DOHH2 (cell line): ENCODE data around the gene EPS15.

Experiments
- H3F3A ChIP-seq: fragments of 200-600 bp; sonication (generic), shearing (Covaris generic); 2 replicates; pipeline ENCODE4 v1.6.0; 2016; ENCODE audit warnings: antibody characterized with exemption, mild to moderate bottlenecking; ENCODE audit not compliant: control insufficient read depth, insufficient read depth
- H3K27ac ChIP-seq: fragments of 200-600 bp; sonication (generic); 2 replicates; pipeline ENCODE4 v1.5.1; 2014; ENCODE audit warnings: low read depth, mild to moderate bottlenecking, low read length, moderate library complexity
- H3K27me3 ChIP-seq: fragments of 200-600 bp; sonication (generic); 2 replicates; pipeline ENCODE4 v1.6.1; 2014; ENCODE audit warnings: mild to moderate bottlenecking, low read length, mixed read lengths; ENCODE audit not compliant: control insufficient read depth
- H3K36me3 ChIP-seq: fragments of 200-600 bp; sonication (generic); 2 replicates; pipeline ENCODE4 v1.6.1; 2014; ENCODE audit warnings: mild to moderate bottlenecking, low read length, moderate library complexity, mixed read lengths; ENCODE audit not compliant: control insufficient read depth
- H3K4me1 ChIP-seq: fragments of 200-600 bp; sonication (generic); 2 replicates; pipeline ENCODE4 v1.6.1; 2014; ENCODE audit warnings: mild to moderate bottlenecking, low read length, mixed read lengths; ENCODE audit not compliant: control insufficient read depth
- H3K4me2 ChIP-seq: fragments of 200-600 bp; sonication (generic); 2 replicates; pipeline ENCODE4 v1.6.0; 2014; ENCODE audit warnings: mild to moderate bottlenecking, low read length, moderate library complexity
- H3K4me3 ChIP-seq: fragments of 200-600 bp; sonication (generic); 2 replicates; pipeline ENCODE4 v1.5.1; 2014; ENCODE audit warnings: mild to moderate bottlenecking, low read length, mixed read lengths
- H3K79me2 ChIP-seq: fragments of 200-600 bp; sonication (generic); 2 replicates; pipeline ENCODE4 v1.6.1; 2014; ENCODE audit warnings: mild to moderate bottlenecking, low read length, mixed read lengths; ENCODE audit not compliant: control insufficient read depth
- H3K9me2 ChIP-seq: fragments of 200-600 bp; sonication (generic); replicated peaks from 2 replicates; pipeline ENCODE4 v1.6.1; 2014; ENCODE audit warnings: mild to moderate bottlenecking, low read length, mixed read lengths; ENCODE audit not compliant: control insufficient read depth
- H3K9me3 ChIP-seq: fragments of 200-600 bp; sonication (generic); 2 replicates; pipeline ENCODE4 v1.6.1; 2014; ENCODE audit warnings: antibody characterized with exemption, low read length, mixed read lengths; ENCODE audit not compliant: control insufficient read depth, insufficient read depth
- H4K20me1 ChIP-seq: fragments of 200-600 bp; sonication (generic); 2 replicates; pipeline ENCODE4 v1.6.0; 2014; ENCODE audit warnings: low read depth, mild to moderate bottlenecking, antibody characterized with exemption, low read length, moderate library complexity; ENCODE audit not compliant: control insufficient read depth, insufficient read depth
- EZH2phosphoT487 ChIP-seq: fragments of 200-600 bp; sonication (generic); IDR thresholded peaks from 2 replicates; pipeline ENCODE4 v1.6.1; 2017; ENCODE audit warnings: borderline replicate concordance, mild to moderate bottlenecking, antibody characterized with exemption, low read length, moderate library complexity, mixed read lengths
- TF ChIP-seq, protein P1 (sequence below): fragments of 200-600 bp; sonication (generic); IDR thresholded peaks from one replicate; pipeline ENCODE4 v1.5.1; 2014; ENCODE audit warnings: antibody characterized with exemption, mild to moderate bottlenecking, low read depth, low read length; ENCODE audit not compliant: poor library complexity, severe bottlenecking

Gene EPS15

DNA sequence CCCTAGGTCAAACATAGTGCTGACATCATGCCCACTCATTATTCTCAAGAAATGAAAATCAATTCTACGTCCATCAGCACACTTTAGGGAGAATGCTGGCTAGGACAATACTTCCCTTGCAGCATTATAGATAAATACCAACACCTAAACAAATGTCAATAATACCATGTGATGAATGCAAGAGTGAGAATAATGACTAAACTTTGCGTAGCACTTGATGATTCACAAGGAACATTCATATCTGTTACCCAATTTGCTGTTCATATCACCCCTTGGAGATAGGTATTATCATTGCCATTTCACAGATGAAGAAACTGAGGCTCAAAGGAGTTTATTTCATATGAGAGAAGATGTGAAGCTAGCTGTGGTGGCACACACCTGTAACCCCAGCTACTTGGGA lies 24.8 kb upstream of the EPS15 start:
- no peaks in the 10 kb centered on the region for H4K20me1 ChIP-seq
- H3K27me3 ChIP-seq: no peaks in the 10 kb centered on the region
- no peak overlapping the region for H3K4me2 ChIP-seq
- no peak overlapping the region for H3K27ac ChIP-seq
- H3K36me3 ChIP-seq: peaks cover 4% of the 10 kb centered on the region; the same call in 1 of the 2 replicates
- H3K4me3 ChIP-seq: no peak overlapping the region
- no peaks in the 10 kb centered on the region for H3K9me3 ChIP-seq
- H3K9me2 ChIP-seq: no peaks in the 10 kb centered on the region
- no peaks in the 10 kb centered on the region for H3K79me2 ChIP-seq
- TF ChIP-seq EZH2phosphoT487: no peak
- TF ChIP-seq, protein P1, sequence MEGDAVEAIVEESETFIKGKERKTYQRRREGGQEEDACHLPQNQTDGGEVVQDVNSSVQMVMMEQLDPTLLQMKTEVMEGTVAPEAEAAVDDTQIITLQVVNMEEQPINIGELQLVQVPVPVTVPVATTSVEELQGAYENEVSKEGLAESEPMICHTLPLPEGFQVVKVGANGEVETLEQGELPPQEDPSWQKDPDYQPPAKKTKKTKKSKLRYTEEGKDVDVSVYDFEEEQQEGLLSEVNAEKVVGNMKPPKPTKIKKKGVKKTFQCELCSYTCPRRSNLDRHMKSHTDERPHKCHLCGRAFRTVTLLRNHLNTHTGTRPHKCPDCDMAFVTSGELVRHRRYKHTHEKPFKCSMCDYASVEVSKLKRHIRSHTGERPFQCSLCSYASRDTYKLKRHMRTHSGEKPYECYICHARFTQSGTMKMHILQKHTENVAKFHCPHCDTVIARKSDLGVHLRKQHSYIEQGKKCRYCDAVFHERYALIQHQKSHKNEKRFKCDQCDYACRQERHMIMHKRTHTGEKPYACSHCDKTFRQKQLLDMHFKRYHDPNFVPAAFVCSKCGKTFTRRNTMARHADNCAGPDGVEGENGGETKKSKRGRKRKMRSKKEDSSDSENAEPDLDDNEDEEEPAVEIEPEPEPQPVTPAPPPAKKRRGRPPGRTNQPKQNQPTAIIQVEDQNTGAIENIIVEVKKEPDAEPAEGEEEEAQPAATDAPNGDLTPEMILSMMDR: no peak
- no peaks in the 10 kb centered on the region for H3F3A ChIP-seq
- peaks cover 6% of the 10 kb centered on the region for H3K4me1 ChIP-seq

DNA sequence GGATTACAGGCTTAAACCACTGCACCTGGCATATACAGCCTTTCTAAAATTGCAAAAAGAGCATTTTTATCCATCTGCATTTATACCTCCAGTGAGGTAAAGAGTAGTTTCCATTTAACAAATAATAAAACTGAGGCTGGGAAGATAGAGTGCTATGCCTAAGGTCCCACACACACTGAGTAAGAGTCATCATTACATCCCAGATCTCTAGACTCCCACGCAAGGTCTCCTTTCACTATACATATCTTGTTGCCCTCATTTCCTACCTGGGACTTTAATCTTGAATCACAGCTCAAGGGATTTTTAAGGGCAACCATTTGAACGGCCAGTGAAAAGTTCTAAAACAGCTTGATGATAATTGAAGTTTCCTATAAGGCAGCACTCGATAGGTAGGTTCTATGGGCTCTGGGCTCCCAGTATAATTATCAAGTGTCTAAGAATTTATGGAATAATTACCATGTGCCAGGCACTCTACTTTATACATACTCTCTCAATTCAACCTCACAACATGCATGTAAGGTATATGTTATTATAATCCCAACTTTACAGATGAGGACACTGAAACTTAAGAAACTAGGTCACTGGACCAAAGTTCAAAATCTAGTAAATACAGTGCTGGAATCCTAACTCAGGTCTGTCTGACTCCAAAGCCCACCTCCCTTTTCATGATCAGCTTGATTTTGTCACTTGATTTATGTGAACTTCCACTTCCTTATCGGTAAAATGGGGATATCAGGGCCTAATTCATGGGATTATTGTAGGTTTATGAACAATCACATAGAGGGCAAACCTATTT lies 23.3 kb upstream of the EPS15 start:
- H3K9me2 ChIP-seq: no peaks in the 10 kb centered on the region
- H3K27me3 ChIP-seq: no peaks in the 10 kb centered on the region
- peaks cover 4% of the 10 kb centered on the region; the same call in 1 of the 2 replicates for H3K36me3 ChIP-seq
- no peak overlapping the region for H3K4me3 ChIP-seq
- no peak overlapping the region for H3K4me2 ChIP-seq
- H3K4me1 ChIP-seq: no peaks in the 10 kb centered on the region
- no peaks in the 10 kb centered on the region for H3K79me2 ChIP-seq
- no peaks in the 10 kb centered on the region for H3F3A ChIP-seq
- TF ChIP-seq, protein P1: no peak
- no peak for TF ChIP-seq EZH2phosphoT487
- H3K27ac ChIP-seq: no peak overlapping the region
- no peaks in the 10 kb centered on the region for H4K20me1 ChIP-seq
- H3K9me3 ChIP-seq: no peaks in the 10 kb centered on the region

DNA sequence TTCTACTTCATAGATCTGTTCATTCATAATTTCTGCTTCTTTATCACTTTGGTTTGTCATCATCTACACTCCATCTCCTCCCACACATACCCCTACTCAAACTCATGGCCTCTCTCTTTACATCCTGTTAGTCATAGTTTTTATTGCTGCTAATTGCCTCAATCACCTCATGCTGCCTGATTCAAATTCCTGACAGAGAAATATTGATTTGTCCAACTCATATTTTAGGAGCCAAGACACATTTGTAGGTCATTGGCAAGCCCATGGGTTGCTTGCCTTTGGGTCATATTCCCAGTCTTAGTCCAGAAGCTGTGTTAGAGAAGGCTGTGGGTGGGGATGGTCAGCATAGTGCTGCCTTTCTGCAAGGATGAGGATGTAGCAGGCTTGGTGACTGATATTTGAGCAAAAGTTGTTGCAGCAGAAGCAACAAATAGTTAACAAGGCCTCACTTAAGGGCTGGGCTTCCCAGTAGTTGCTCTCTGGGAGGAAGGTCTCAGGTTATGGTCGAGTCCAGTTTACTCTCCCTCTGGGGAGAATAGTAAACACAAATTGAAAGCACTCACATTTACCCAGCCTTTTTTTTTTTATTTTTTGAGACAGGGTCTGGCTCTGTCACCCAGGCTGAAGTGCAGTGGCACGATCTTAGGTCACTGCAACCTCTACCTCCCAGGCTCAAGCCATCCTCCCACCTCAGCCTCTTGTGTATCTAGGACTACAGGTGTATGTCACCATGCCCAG lies 22.4 kb upstream of the EPS15 start:
- Histone ChIP-seq H3K36me3 (peaks cover 4% of the 10 kb centered on the region; the same call in 1 of the 2 replicates), H3K9me2 (no peaks in the 10 kb centered on the region), H3K4me2 (no peak overlapping the region), H3K4me3 (no peak overlapping the region), H3F3A (no peaks in the 10 kb centered on the region), H3K79me2 (no peaks in the 10 kb centered on the region), H3K9me3 (no peaks in the 10 kb centered on the region), H3K4me1 (no peaks in the 10 kb centered on the region), H4K20me1 (no peaks in the 10 kb centered on the region), H3K27ac (no peak overlapping the region), H3K27me3 (no peaks in the 10 kb centered on the region)
- TF ChIP-seq, protein P1: no peak
- no peak for TF ChIP-seq EZH2phosphoT487
